ENCODE measurements around the gene KMT2C.

KMT2C gene

DNA sequence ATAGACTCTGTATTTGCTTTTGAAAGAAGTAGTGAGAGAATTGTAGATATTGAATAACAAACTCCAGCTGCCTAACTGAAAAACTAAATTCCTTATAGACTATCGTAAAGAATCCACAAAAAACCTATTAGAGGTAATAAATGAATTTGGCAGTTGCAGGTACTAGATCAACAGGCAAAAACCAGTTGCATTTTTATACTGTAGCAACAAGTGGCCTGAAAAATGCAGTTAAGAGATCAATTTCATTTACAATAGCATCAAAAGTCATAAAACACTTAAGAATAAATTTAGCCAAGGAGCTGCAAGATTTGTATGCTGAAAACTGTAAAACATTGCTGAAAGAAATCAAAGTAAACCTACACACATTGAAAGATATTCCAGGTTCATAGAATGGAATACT lies 340.0 kb downstream of the KMT2C start:
- no peak for DNase-seq

- DNase-seq = no peak
Measured at GRCh38 chr7:152093717-152094116, 342.1 kb downstream of the KMT2C start.

GRCh38 chr7:152090747-152091146 lies 345.1 kb downstream of the KMT2C start:
- DNase-seq = no peak

DNA sequence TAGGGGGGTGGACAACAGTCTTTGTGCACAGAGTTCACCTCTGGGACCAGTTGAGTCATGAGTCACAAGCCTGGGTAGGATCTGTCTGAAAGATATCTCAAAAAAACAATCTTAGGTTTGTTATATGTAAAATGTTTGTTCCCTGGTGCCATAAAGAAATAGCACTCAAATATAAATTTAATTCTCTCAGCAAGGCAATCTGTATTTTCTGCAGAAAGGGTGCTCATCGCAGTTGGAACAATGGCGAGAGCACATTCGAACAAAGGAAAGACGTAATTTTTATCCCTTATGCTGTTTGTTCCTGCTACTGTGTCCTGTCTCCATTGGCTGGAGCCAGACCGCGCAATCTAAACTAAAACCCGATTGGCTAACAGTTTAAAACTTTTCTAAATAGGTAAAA lies 346.6 kb downstream of the KMT2C start:
- no peak for DNase-seq

DNA sequence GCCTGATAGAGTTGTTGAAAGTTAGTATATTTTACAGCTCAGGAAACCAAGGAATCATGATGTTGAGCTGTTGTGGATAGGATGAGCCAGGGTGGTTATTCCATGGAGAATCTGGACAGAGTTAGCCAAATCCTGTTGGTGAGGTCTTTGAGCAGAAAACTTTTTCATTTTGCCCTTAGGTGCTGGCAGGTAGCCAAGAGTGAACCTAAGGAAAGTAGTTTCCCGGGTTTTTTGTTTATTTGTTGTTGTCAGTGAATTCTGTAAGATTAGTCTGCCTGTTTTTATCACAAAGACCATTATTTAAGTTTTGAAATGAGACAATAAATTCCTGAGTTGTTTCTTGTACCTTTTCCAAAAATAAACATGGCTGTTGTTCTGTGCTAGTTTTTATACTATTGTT lies 349.3 kb downstream of the KMT2C start:
- DNase-seq = no peak

DNA sequence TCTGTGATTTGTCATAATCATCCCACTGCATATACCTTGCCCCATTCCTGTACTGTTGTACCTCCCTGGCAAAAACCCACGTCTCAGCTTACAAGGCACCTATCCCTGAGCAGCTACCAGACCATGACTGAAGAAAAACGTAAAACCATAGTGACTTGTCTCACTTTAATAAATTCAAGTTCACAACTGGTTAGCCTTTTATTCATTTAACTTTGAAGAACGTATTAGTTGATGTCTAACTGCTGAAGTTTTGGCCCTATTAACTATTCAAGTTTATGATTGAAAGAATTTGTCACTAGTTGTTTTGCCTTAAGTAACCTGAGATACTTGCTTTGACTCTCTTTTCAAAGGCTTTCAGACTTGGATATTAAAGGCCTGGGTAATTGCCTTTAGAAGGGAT lies 350.7 kb downstream of the KMT2C start:
- no peak for DNase-seq

Measured in stimulated activated CD4-positive, alpha-beta T cell treated with anti-CD3 and anti-CD28 coated beads, Interleukin-15, amount 100 ng/mL, for 24 hours (primary cell).